Mesothelial cell of epicardium (in vitro differentiated cells): ENCODE data around the gene MAP3K15. TPM values are rescaled to one million over a fixed set of nuclear protein-coding genes. Genes with fewer than 3 reads are reported as not detected.
"Not testable (repeated sequence)": the region's sequence is repeated elsewhere in the genome, so short reads cannot be mapped to it uniquely, and the experiment has no call there.

Experiments
- DNase-seq, 2 experiments: peaks; one replicate each; pipeline ENCODE4 v3.0.0; 2021; ENCODE audit warnings: low spot score in 2 of 2; ENCODE audit not compliant: unreplicated experiment in 2 of 2
- H3K27ac Mint-ChIP-seq: 2 replicates; pipeline ENCODE4 v1.8.0; 2021; ENCODE audit warnings: mixed read lengths
- H3K27me3 Mint-ChIP-seq: 2 replicates; pipeline ENCODE4 v1.8.0; 2021; ENCODE audit warnings: low read depth, mixed read lengths
- H3K36me3 Mint-ChIP-seq: 2 replicates; pipeline ENCODE4 v1.8.0; 2021; ENCODE audit warnings: mixed read lengths
- H3K4me1 Mint-ChIP-seq: 2 replicates; pipeline ENCODE4 v1.8.0; 2021; ENCODE audit warnings: mixed read lengths
- H3K4me3 Mint-ChIP-seq: 2 replicates; pipeline ENCODE4 v1.8.0; 2021; ENCODE audit warnings: mild to moderate bottlenecking, moderate library complexity, mixed read lengths
- H3K9me3 Mint-ChIP-seq: 2 replicates; pipeline ENCODE4 v1.8.0; 2021; ENCODE audit warnings: mixed read lengths
- CTCF ChIP-seq: fragments of 200-600 bp; sonication (generic); IDR thresholded peaks from one replicate; pipeline ENCODE4 v1.5.0; 2021; ENCODE audit warnings: antibody characterized with exemption; ENCODE audit not compliant: unreplicated experiment
- total RNA-seq: library from RNA; stranded (reverse); gene quantifications from 3 replicates; pipeline ENCODE4 v1.2.1, GENCODE V29; 2021

MAP3K15 gene
- total RNA-seq, 1 donor from 2014 or later, result 1.4 TPM

- Mint-ChIP-seq H3K27ac (no peak overlapping the region), H3K27me3 (peaks cover 2% of the 10 kb centered on the region), H3K4me1 (no peaks in the 10 kb centered on the region), H3K9me3 (peaks cover 27% of the 10 kb centered on the region), H3K4me3 (no peak overlapping the region), H3K36me3 (no peaks in the 10 kb centered on the region)
- TF ChIP-seq CTCF, result no peak
- DNase-seq, result no peak
Observed at GRCh38 chrX:19443869-19444526, 71.3 kb downstream of the MAP3K15 start.

- no peaks in the 10 kb centered on the region for H3K4me1 Mint-ChIP-seq
- no peak for DNase-seq
- H3K36me3 Mint-ChIP-seq, result no peaks in the 10 kb centered on the region
- H3K27ac Mint-ChIP-seq, result no peak overlapping the region
- no peak for TF ChIP-seq CTCF
- peaks cover 28% of the 10 kb centered on the region for H3K9me3 Mint-ChIP-seq
- H3K27me3 Mint-ChIP-seq, result no peaks in the 10 kb centered on the region
- H3K4me3 Mint-ChIP-seq, result no peak overlapping the region
Observed at GRCh38 chrX:19440713-19441112, 74.6 kb downstream of the MAP3K15 start.

- H3K27ac Mint-ChIP-seq, H3K36me3 Mint-ChIP-seq, H3K27me3 Mint-ChIP-seq, H3K4me3 Mint-ChIP-seq, DNase-seq, H3K4me1 Mint-ChIP-seq: not testable (repeated sequence)
- peaks cover 29% of the 10 kb centered on the region for H3K9me3 Mint-ChIP-seq
Observed at GRCh38 chrX:19422661-19423060, 92.6 kb downstream of the MAP3K15 start.

GRCh38 chrX:19410259-19410658, 105.0 kb downstream of the MAP3K15 start:
- Mint-ChIP-seq H3K27ac (no peak overlapping the region), H3K4me3 (no peak overlapping the region), H3K27me3 (no peaks in the 10 kb centered on the region), H3K9me3 (peaks cover 45% of the 10 kb centered on the region), H3K36me3 (no peaks in the 10 kb centered on the region), H3K4me1 (no peaks in the 10 kb centered on the region)
- no peak for DNase-seq
- TF ChIP-seq CTCF, result no peak

GRCh38 chrX:19403696-19404095, 111.6 kb downstream of the MAP3K15 start:
- no peak for DNase-seq
- no peaks in the 10 kb centered on the region for H3K4me1 Mint-ChIP-seq
- no peak overlapping the region for H3K27ac Mint-ChIP-seq
- peaks cover 33% of the 10 kb centered on the region for H3K9me3 Mint-ChIP-seq
- no peaks in the 10 kb centered on the region for H3K36me3 Mint-ChIP-seq
- no peak for TF ChIP-seq CTCF
- H3K4me3 Mint-ChIP-seq, result no peak overlapping the region
- H3K27me3 Mint-ChIP-seq, result no peaks in the 10 kb centered on the region

GRCh38 chrX:19392703-19393102, 122.6 kb downstream of the MAP3K15 start:
- no peak for DNase-seq
- TF ChIP-seq CTCF, result no peak
- H3K9me3 Mint-ChIP-seq, result peaks cover 21% of the 10 kb centered on the region
- no peaks in the 10 kb centered on the region for H3K27me3 Mint-ChIP-seq
- no peaks in the 10 kb centered on the region for H3K4me1 Mint-ChIP-seq
- no peak overlapping the region for H3K27ac Mint-ChIP-seq
- H3K4me3 Mint-ChIP-seq, result no peak overlapping the region
- H3K36me3 Mint-ChIP-seq, result no peaks in the 10 kb centered on the region
